GM21619 (cell line): ENCODE data around the gene TUBB8B.
"Not testable (repeated sequence)": the region's sequence is repeated elsewhere in the genome, so short reads cannot be mapped to it uniquely, and the experiment has no call there.

Experiments used
- ATAC-seq: cut with Tn5 transposase; IDR thresholded peaks from one replicate; pipeline ENCODE4 v1.9.1; 2021; ENCODE audit not compliant: unreplicated experiment

The TUBB8B gene

GRCh38 chr18:49176-49665 lies at the start of gene TUBB8B:
Gene TUBB8B, minus strand, starts transcription at chr18:49615. Its CDS starts 58 bp downstream, at chr18:49557.
- not testable (repeated sequence) for ATAC-seq

GRCh38 chr18:97252-97914 lies 48.0 kb upstream of the TUBB8B start:
- peak; percentile 93 for ATAC-seq

- ATAC-seq: not testable (repeated sequence)
Observed at GRCh38 chr18:96767-97131, 47.3 kb upstream of the TUBB8B start.

- not testable (repeated sequence) for ATAC-seq
Observed at GRCh38 chr18:96101-96766, 46.8 kb upstream of the TUBB8B start.

- not testable (repeated sequence) for ATAC-seq
Observed at GRCh38 chr18:95580-95979, 46.2 kb upstream of the TUBB8B start.

- ATAC-seq: not testable (repeated sequence)
Observed at GRCh38 chr18:93897-94408, 44.5 kb upstream of the TUBB8B start.

- not testable (repeated sequence) for ATAC-seq
Observed at GRCh38 chr18:91561-91960, 42.1 kb upstream of the TUBB8B start.

GRCh38 chr18:90396-91193 lies 41.2 kb upstream of the TUBB8B start:
- not testable (repeated sequence) for ATAC-seq

- ATAC-seq: not testable (repeated sequence)
Observed at GRCh38 chr18:89124-89523, 39.7 kb upstream of the TUBB8B start.

- ATAC-seq: not testable (repeated sequence)
Observed at GRCh38 chr18:84801-85200, 35.4 kb upstream of the TUBB8B start.

GRCh38 chr18:82626-83209 lies 33.3 kb upstream of the TUBB8B start:
- not testable (repeated sequence) for ATAC-seq

GRCh38 chr18:80881-81280 lies 31.5 kb upstream of the TUBB8B start:
- ATAC-seq: not testable (repeated sequence)

- not testable (repeated sequence) for ATAC-seq
Observed at GRCh38 chr18:80202-80601, 30.8 kb upstream of the TUBB8B start.

GRCh38 chr18:75525-76160 lies 26.2 kb upstream of the TUBB8B start:
- not testable (repeated sequence) for ATAC-seq

- not testable (repeated sequence) for ATAC-seq
Observed at GRCh38 chr18:73181-73777, 23.9 kb upstream of the TUBB8B start.

- ATAC-seq: not testable (repeated sequence)
Observed at GRCh38 chr18:67701-68100, 18.3 kb upstream of the TUBB8B start.

- ATAC-seq: not testable (repeated sequence)
Observed at GRCh38 chr18:64279-64678, 14.9 kb upstream of the TUBB8B start.

GRCh38 chr18:63656-64055 lies 14.2 kb upstream of the TUBB8B start:
- not testable (repeated sequence) for ATAC-seq

- ATAC-seq: not testable (repeated sequence)
Observed at GRCh38 chr18:54388-54787, 5.0 kb upstream of the TUBB8B start.

- not testable (repeated sequence) for ATAC-seq
Observed at GRCh38 chr18:48696-49095, 719 bp downstream of the TUBB8B start.
